HepG2 (cell line): ENCODE results near the gene RABGGTA. TPM values are rescaled to one million over a fixed set of nuclear protein-coding genes. Genes with fewer than 3 reads are reported as not detected.
A peak's percentile ranks its signal among the peaks of the same experiment; 100 is the strongest.

ENCODE experiments used
- ATM ChIP-seq: fragments of 450-650 bp; IDR thresholded peaks from 2 replicates; pipeline ENCODE4 v1.7.1; 2017; ENCODE audit warnings: mild to moderate bottlenecking, borderline replicate concordance
- BRCA1 ChIP-seq: sonication (generic); formaldehyde crosslinking; IDR thresholded peaks from 2 replicates; pipeline ENCODE4 v1.4.0; 2020; ENCODE audit warnings: missing genetic modification reagents
- CENPBD1 ChIP-seq: sonication (generic); formaldehyde crosslinking; IDR thresholded peaks from 2 replicates; pipeline ENCODE4 v1.8.0; 2022; ENCODE audit warnings: missing genetic modification reagents, low read depth, mild to moderate bottlenecking, borderline replicate concordance
- PHB2 ChIP-seq: fragments of 450-650 bp; IDR thresholded peaks from 2 replicates; pipeline ENCODE4 v1.6.1; 2018; ENCODE audit not compliant: partially characterized antibody
- PPARG ChIP-seq: conservative IDR thresholded peaks from 2 replicates; pipeline ENCODE4 v1.6.1; 2016; ENCODE audit warnings: missing biosample characterization, missing genetic modification reagents
- THAP8 ChIP-seq: sonication (generic); formaldehyde crosslinking; IDR thresholded peaks from 2 replicates; pipeline ENCODE4 v1.5.1; 2020; ENCODE audit warnings: missing genetic modification reagents, mild to moderate bottlenecking, borderline replicate concordance
- ZBTB44 ChIP-seq: sonication (generic); formaldehyde crosslinking; IDR thresholded peaks from 2 replicates; pipeline ENCODE4 v1.4.0; 2020; ENCODE audit warnings: missing genetic modification reagents
- ZNF24 ChIP-seq: fragments of 450-650 bp; IDR thresholded peaks from 2 replicates; pipeline ENCODE4 v1.6.1; 2017; ENCODE audit warnings: antibody characterized with exemption, mild to moderate bottlenecking
- ZNF331 ChIP-seq: sonication (generic); formaldehyde crosslinking; IDR thresholded peaks from 2 replicates; pipeline ENCODE4 v1.4.0; 2020; ENCODE audit warnings: missing genetic modification reagents
- ZNF724P ChIP-seq: sonication (generic); formaldehyde crosslinking; IDR thresholded peaks from 2 replicates; pipeline ENCODE4 v1.8.0; 2022; ENCODE audit warnings: missing genetic modification reagents, borderline replicate concordance
- ZNF780A ChIP-seq: sonication (generic); formaldehyde crosslinking; IDR thresholded peaks from 2 replicates; pipeline ENCODE4 v1.8.0; 2022; ENCODE audit warnings: mild to moderate bottlenecking, missing genetic modification reagents, moderate library complexity
- ZNF839 ChIP-seq: sonication (generic); formaldehyde crosslinking; IDR thresholded peaks from 2 replicates; pipeline ENCODE4 v1.4.0; 2020; ENCODE audit warnings: missing genetic modification reagents, mild to moderate bottlenecking, borderline replicate concordance
- ZXDC ChIP-seq: sonication (generic); formaldehyde crosslinking; IDR thresholded peaks from 2 replicates; pipeline ENCODE4 v1.5.0; 2020; ENCODE audit warnings: mild to moderate bottlenecking, missing genetic modification reagents
- polyA plus RNA-seq, 8 experiments: library from polyadenylated mRNA; depleted of rRNA in 3 of 8; stranded (reverse) in 7 of 8; unstranded in 1 of 8; fragments of >200 nt; fragmentation: Illumina TruSeq in 4 of 8; extraction: Trizol in 4 of 8; gene quantifications; 2 replicates each; pipeline versions ENCODE4 v1.2.1 to v1.2.3, GENCODE V29; 2011 to 2016; ENCODE audit warnings: low read depth in 4 of 8, missing spikeins in 1 of 8, mixed read lengths in 1 of 8; ENCODE audit not compliant: insufficient read depth in 1 of 8
- total RNA-seq, 5 experiments: library from RNA; depleted of rRNA; stranded (reverse); fragments of >200 nt; fragmentation: Illumina TruSeq; extraction: Trizol; gene quantifications; 2 replicates each; pipeline ENCODE4 v1.2.3, GENCODE V29; 2016; ENCODE audit warnings: low read depth in 1 of 5
- TF ChIP-seq, protein P1 (sequence below), 2 experiments: sonication (generic) in 1 of 2; formaldehyde crosslinking in 1 of 2; IDR thresholded peaks; 2 replicates each; pipeline versions ENCODE4 v1.5.1 to v1.6.1; 2011 to 2020; ENCODE audit warnings: borderline replicate concordance in 1 of 2, low read depth in 1 of 2, low read length in 1 of 2, mild to moderate bottlenecking in 1 of 2, missing genetic modification reagents in 1 of 2, moderate library complexity in 1 of 2
- TF ChIP-seq, protein P2 (sequence below): IDR thresholded peaks from 2 replicates; pipeline ENCODE4 v1.6.1; 2016; ENCODE audit warnings: low read depth, borderline replicate concordance
- TF ChIP-seq, protein P3 (sequence below): sonication (generic); formaldehyde crosslinking; IDR thresholded peaks from 2 replicates; pipeline ENCODE4 v1.8.1; 2022; ENCODE audit warnings: low read depth, mild to moderate bottlenecking, missing genetic modification reagents

The RABGGTA gene
- total and polyA plus RNA-seq, 2 of the 13 experiments (the other 11 are each of a cell fraction or from before 2014, with no cell fraction given) = 57.9 to 90.8 TPM

- TF ChIP-seq, protein P1, sequence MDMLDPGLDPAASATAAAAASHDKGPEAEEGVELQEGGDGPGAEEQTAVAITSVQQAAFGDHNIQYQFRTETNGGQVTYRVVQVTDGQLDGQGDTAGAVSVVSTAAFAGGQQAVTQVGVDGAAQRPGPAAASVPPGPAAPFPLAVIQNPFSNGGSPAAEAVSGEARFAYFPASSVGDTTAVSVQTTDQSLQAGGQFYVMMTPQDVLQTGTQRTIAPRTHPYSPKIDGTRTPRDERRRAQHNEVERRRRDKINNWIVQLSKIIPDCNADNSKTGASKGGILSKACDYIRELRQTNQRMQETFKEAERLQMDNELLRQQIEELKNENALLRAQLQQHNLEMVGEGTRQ (IDR thresholded peaks at IDR 0.05; ENCODE audit: low read depth, low read length) = peak; percentile 6; the same call in 1 of the 2 replicates
- TF ChIP-seq, protein P1 (CRISPR knock-in tag; IDR thresholded peaks at IDR 0.05; ENCODE audit: borderline replicate concordance) = no peak
- peak; percentile 99 for TF ChIP-seq ZNF839 (CRISPR knock-in tag)
- no peak for TF ChIP-seq PHB2
- TF ChIP-seq ZXDC (CRISPR knock-in tag) = no peak
- no peak for TF ChIP-seq CENPBD1 (CRISPR knock-in tag)
- peak; percentile 90; the same call in 1 of the 2 replicates for TF ChIP-seq ZNF724P (CRISPR knock-in tag)
- peak; percentile 94 for TF ChIP-seq ZNF331 (CRISPR knock-in tag)
- TF ChIP-seq, protein P2, sequence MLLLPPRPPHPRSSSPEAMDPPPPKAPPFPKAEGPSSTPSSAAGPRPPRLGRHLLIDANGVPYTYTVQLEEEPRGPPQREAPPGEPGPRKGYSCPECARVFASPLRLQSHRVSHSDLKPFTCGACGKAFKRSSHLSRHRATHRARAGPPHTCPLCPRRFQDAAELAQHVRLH (CRISPR knock-in tag) = peak; percentile 94; the same call in 1 of the 2 replicates
- TF ChIP-seq ZNF780A (CRISPR knock-in tag) = no peak
- TF ChIP-seq ATM = no peak
- TF ChIP-seq ZBTB44 (CRISPR knock-in tag) = no peak
- peak; percentile 77 for TF ChIP-seq PPARG (CRISPR knock-in tag)
- TF ChIP-seq THAP8 (CRISPR knock-in tag) = no peak
- peak; percentile 99 for TF ChIP-seq BRCA1 (CRISPR knock-in tag)
- TF ChIP-seq, protein P3, sequence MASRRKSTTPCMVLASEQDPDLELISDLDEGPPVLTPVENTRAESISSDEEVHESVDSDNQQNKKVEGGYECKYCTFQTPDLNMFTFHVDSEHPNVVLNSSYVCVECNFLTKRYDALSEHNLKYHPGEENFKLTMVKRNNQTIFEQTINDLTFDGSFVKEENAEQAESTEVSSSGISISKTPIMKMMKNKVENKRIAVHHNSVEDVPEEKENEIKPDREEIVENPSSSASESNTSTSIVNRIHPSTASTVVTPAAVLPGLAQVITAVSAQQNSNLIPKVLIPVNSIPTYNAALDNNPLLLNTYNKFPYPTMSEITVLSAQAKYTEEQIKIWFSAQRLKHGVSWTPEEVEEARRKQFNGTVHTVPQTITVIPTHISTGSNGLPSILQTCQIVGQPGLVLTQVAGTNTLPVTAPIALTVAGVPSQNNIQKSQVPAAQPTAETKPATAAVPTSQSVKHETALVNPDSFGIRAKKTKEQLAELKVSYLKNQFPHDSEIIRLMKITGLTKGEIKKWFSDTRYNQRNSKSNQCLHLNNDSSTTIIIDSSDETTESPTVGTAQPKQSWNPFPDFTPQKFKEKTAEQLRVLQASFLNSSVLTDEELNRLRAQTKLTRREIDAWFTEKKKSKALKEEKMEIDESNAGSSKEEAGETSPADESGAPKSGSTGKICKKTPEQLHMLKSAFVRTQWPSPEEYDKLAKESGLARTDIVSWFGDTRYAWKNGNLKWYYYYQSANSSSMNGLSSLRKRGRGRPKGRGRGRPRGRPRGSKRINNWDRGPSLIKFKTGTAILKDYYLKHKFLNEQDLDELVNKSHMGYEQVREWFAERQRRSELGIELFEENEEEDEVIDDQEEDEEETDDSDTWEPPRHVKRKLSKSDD (CRISPR knock-in tag) = peak; percentile 97
- no peak for TF ChIP-seq ZNF24
Measured at GRCh38 chr14:24299255-24300191, 28.1 kb upstream of the RABGGTA start, which contains the start of the genes DHRS1 and NOP9 (continued).
